Activated CD4-positive, alpha-beta T cell treated with anti-CD3 and anti-CD28 coated beads, Interleukin-2, amount 10 ng/mL, durations not matched to agents 24 days and 14 days (primary cell): ENCODE measurements around the gene TRPC5OS. TPM values are rescaled to one million over a fixed set of nuclear protein-coding genes. Genes with fewer than 3 reads are reported as not detected.
A peak's percentile ranks its signal among the peaks of the same experiment; 100 is the strongest.

Experiments used
- DNase-seq: peaks from one replicate; pipeline ENCODE4 v3.0.0; 2022
- H3K27ac Mint-ChIP-seq: one replicate; pipeline ENCODE4 v1.8.0; 2022; ENCODE audit warnings: mild to moderate bottlenecking, mixed read lengths
- H3K27me3 Mint-ChIP-seq: one replicate; pipeline ENCODE4 v1.8.0; 2022; ENCODE audit warnings: mixed read lengths
- H3K36me3 Mint-ChIP-seq: one replicate; pipeline ENCODE4 v1.8.0; 2022; ENCODE audit warnings: low read depth, mild to moderate bottlenecking, mixed read lengths
- H3K4me1 Mint-ChIP-seq: one replicate; pipeline ENCODE4 v1.8.0; 2021; ENCODE audit warnings: mixed read lengths
- H3K4me3 Mint-ChIP-seq: one replicate; pipeline ENCODE4 v1.8.0; 2022; ENCODE audit warnings: mild to moderate bottlenecking, moderate library complexity, mixed read lengths
- H3K9me3 Mint-ChIP-seq: one replicate; pipeline ENCODE4 v1.8.0; 2021; ENCODE audit warnings: mixed read lengths
- intact Hi-C: fragments of 100-400 bp; cut with micrococcal nuclease; formaldehyde crosslinking; loops from one replicate; pipeline ENCODE4 v1.15.1; 2023
- total RNA-seq: library from RNA; stranded (reverse); gene quantifications from 2 replicates; pipeline ENCODE4 v1.2.3, GENCODE V29; 2022

The TRPC5OS gene
- total RNA-seq, 1 donor from 2014 or later = not detected

DNA sequence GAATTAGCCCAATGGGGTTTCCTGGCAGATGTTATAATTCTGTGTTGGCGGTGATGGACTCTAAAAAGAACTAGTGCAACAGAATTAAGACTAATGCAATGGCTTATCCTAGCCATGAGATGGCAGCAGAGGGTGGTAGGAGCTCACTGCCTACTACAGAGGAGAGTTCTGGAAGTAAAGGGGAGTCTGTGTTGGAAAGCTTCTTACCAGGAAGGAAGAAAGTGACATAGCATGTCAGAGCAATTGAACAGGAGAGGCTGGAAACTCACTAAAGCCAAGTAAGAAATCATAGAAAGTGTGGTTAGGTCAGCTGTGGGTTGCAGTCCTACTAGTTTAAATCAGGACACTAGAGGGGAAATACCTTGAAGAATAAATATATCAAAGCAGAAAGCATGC lies 6.3 kb upstream of the TRPC5OS start:
- Mint-ChIP-seq H3K27ac (no peak overlapping the region), H3K27me3 (no peaks in the 10 kb centered on the region), H3K36me3 (no peaks in the 10 kb centered on the region), H3K4me3 (no peak overlapping the region), H3K9me3 (no peaks in the 10 kb centered on the region), H3K4me1 (peaks cover 3% of the 10 kb centered on the region)
- DNase-seq = peak; percentile 65
- intact Hi-C loops = loop anchor here (5.0 kb wide), 1 partner anchor 773 kb away; no protein-coding TSS in a partner anchor

GRCh38 chrX:111874241-111874640 lies 1.7 kb upstream of the TRPC5OS start:
- no peak overlapping the region for H3K4me3 Mint-ChIP-seq
- no peaks in the 10 kb centered on the region for H3K4me1 Mint-ChIP-seq
- intact Hi-C loops = no loop called here
- H3K36me3 Mint-ChIP-seq = no peaks in the 10 kb centered on the region
- DNase-seq = no peak
- no peaks in the 10 kb centered on the region for H3K9me3 Mint-ChIP-seq
- H3K27ac Mint-ChIP-seq = no peak overlapping the region
- peaks cover 1% of the 10 kb centered on the region for H3K27me3 Mint-ChIP-seq

- Mint-ChIP-seq H3K36me3 (no peaks in the 10 kb centered on the region), H3K9me3 (no peaks in the 10 kb centered on the region), H3K4me1 (no peaks in the 10 kb centered on the region), H3K4me3 (no peak overlapping the region), H3K27ac (no peak overlapping the region), H3K27me3 (peaks cover 1% of the 10 kb centered on the region)
- intact Hi-C loops = no loop called here
- no peak for DNase-seq
Measured at GRCh38 chrX:111876646-111877045, 665 bp downstream of the TRPC5OS start.

DNA sequence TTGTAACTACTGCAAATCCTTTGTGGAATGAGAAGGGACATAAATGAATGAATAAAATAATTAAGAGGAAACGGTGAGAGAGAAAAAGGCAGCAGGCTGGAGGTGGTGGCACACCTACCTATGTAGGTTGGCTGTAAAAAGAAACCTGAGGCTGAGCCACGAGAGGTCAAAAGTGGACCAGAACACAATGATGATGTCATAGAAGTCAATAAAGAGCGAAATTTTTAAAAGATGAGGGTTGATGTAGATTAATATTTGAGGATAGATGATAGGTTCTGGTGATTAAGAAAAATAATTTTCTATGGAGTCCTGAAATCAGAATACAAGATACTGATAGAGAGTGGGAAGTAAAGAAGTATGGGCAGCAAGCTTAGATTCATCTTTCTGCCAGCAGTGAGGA lies 1.7 kb downstream of the TRPC5OS start:
- DNase-seq = no peak
- no peak overlapping the region for H3K4me3 Mint-ChIP-seq
- peaks cover 1% of the 10 kb centered on the region for H3K27me3 Mint-ChIP-seq
- H3K9me3 Mint-ChIP-seq = no peaks in the 10 kb centered on the region
- no peaks in the 10 kb centered on the region for H3K36me3 Mint-ChIP-seq
- no peak overlapping the region for H3K27ac Mint-ChIP-seq
- H3K4me1 Mint-ChIP-seq = no peaks in the 10 kb centered on the region
- intact Hi-C loops = no loop called here

- Mint-ChIP-seq H3K4me1 (no peaks in the 10 kb centered on the region), H3K27ac (no peak overlapping the region), H3K9me3 (no peaks in the 10 kb centered on the region), H3K36me3 (no peaks in the 10 kb centered on the region), H3K4me3 (no peak overlapping the region), H3K27me3 (no peaks in the 10 kb centered on the region)
- intact Hi-C loops = no loop called here
- DNase-seq = no peak
Measured at GRCh38 chrX:111880735-111881134, 4.8 kb downstream of the TRPC5OS start.

DNA sequence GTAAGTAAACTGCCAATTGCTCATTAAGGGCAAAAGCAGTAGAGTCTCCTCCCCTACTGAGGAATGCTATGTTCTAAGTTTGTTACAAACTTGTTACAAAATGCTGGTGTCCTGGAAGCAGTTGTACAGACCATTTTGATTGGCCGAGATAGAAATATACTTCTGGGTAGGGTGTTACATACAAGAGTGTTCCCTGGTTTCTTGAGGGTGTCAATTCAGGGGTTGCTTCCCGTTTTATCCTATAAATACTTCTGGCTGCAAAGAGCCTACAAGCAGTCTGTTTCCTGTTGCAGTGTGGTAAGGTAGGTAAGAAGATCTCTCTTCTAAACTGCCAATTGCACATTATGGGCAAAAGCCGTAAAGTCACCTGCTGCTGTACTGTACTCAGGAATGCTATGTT lies 5.7 kb downstream of the TRPC5OS start:
- DNase-seq = no peak
- no peaks in the 10 kb centered on the region for H3K27me3 Mint-ChIP-seq
- intact Hi-C loops = no loop called here
- no peaks in the 10 kb centered on the region for H3K36me3 Mint-ChIP-seq
- no peaks in the 10 kb centered on the region for H3K9me3 Mint-ChIP-seq
- no peak overlapping the region for H3K4me3 Mint-ChIP-seq
- H3K27ac Mint-ChIP-seq = no peak overlapping the region
- no peaks in the 10 kb centered on the region for H3K4me1 Mint-ChIP-seq

- intact Hi-C loops = no loop called here
- Mint-ChIP-seq H3K27ac (no peak overlapping the region), H3K4me3 (no peak overlapping the region), H3K27me3 (no peaks in the 10 kb centered on the region), H3K36me3 (no peaks in the 10 kb centered on the region), H3K9me3 (no peaks in the 10 kb centered on the region), H3K4me1 (no peaks in the 10 kb centered on the region)
- DNase-seq = no peak
Measured at GRCh38 chrX:111886678-111887077, 10.7 kb downstream of the TRPC5OS start.

DNA sequence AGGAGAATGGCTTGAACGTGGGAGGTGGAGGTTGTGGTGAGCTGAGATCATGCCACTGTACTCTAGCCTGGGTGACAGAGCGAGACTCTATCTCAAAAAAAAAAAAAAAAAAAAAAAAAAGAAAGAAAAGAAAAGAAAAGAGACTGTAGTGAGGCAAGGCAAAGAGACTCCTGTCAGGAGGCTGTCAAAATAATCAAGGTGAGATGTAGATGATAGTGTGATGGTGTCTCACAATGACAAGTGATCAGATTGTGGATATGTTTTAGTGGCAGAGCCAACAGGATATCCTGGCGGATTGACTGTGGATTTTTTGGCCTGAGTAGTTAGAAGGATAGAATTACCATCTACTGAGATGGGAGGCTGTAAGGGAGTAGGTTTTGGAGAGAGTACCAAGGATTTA lies 12.6 kb downstream of the TRPC5OS start:
- H3K27ac Mint-ChIP-seq = no peak overlapping the region
- H3K4me3 Mint-ChIP-seq = no peak overlapping the region
- DNase-seq = no peak
- no peaks in the 10 kb centered on the region for H3K36me3 Mint-ChIP-seq
- H3K4me1 Mint-ChIP-seq = no peaks in the 10 kb centered on the region
- H3K27me3 Mint-ChIP-seq = no peaks in the 10 kb centered on the region
- intact Hi-C loops = no loop called here
- H3K9me3 Mint-ChIP-seq = no peaks in the 10 kb centered on the region

DNA sequence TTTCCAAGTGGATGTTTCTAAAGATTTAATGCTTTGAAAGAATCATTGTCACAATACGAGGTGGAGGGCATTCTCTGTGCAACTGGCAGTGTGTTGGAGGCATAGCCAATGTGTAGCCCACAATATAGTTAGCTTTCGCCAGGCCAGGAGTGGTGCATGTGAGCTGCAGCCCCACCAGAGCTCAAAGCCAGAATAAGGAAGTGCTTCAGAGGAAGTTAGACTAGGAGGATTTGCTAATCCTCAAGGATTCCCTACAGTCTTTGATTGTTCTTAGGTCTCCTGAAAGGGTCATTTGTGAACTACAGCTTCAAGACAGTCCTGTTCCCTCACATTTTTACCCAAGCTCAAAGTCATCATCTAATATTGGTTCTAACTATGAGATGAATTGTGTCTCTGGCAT lies 16.4 kb downstream of the TRPC5OS start:
- H3K4me1 Mint-ChIP-seq = no peaks in the 10 kb centered on the region
- no peak overlapping the region for H3K27ac Mint-ChIP-seq
- no peaks in the 10 kb centered on the region for H3K9me3 Mint-ChIP-seq
- no peak for DNase-seq
- H3K4me3 Mint-ChIP-seq = no peak overlapping the region
- no peaks in the 10 kb centered on the region for H3K36me3 Mint-ChIP-seq
- intact Hi-C loops = no loop called here
- H3K27me3 Mint-ChIP-seq = no peaks in the 10 kb centered on the region

GRCh38 chrX:111896148-111896547 lies 20.2 kb downstream of the TRPC5OS start:
- Mint-ChIP-seq H3K9me3 (no peaks in the 10 kb centered on the region), H3K27ac (no peak overlapping the region), H3K4me3 (no peak overlapping the region), H3K27me3 (no peaks in the 10 kb centered on the region), H3K36me3 (no peaks in the 10 kb centered on the region), H3K4me1 (no peaks in the 10 kb centered on the region)
- intact Hi-C loops = no loop called here
- DNase-seq = no peak

- H3K27me3 Mint-ChIP-seq = no peaks in the 10 kb centered on the region
- H3K9me3 Mint-ChIP-seq = no peaks in the 10 kb centered on the region
Measured at GRCh38 chrX:111914398-111915090, 38.6 kb downstream of the TRPC5OS start.

DNA sequence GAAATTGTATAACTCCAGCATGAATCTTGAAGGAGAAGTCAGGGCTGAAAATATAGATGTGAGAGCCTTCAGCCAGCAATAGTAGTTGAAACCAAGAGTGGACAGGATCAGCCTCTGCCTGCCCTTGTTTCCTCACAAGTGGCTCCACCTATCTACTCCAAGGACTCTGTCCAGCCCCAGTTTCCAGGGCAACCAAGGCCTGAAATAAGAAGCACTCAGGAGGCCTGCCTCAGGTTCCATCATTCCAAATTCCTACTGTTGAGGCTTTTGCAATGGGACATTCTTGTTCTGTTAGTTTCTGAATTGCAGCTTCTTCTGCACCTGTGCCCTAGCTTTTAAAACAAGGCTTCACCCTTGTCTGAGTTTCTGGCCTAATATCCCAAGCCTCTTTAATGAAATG lies 41.6 kb downstream of the TRPC5OS start:
- H3K27me3 Mint-ChIP-seq = no peaks in the 10 kb centered on the region
- DNase-seq = no peak
- intact Hi-C loops = no loop called here
- no peaks in the 10 kb centered on the region for H3K36me3 Mint-ChIP-seq
- no peaks in the 10 kb centered on the region for H3K4me1 Mint-ChIP-seq
- H3K27ac Mint-ChIP-seq = no peak overlapping the region
- no peak overlapping the region for H3K4me3 Mint-ChIP-seq
- no peaks in the 10 kb centered on the region for H3K9me3 Mint-ChIP-seq

More at GRCh38 chrX:111914398-111915090, 38.6 kb downstream of the TRPC5OS start:
- no peak overlapping the region for H3K27ac Mint-ChIP-seq
- intact Hi-C loops = no loop called here
- no peaks in the 10 kb centered on the region for H3K4me1 Mint-ChIP-seq
- no peak for DNase-seq
- H3K4me3 Mint-ChIP-seq = no peak overlapping the region
- H3K36me3 Mint-ChIP-seq = no peaks in the 10 kb centered on the region

- no peak overlapping the region for H3K4me3 Mint-ChIP-seq
- DNase-seq = no peak
- H3K27me3 Mint-ChIP-seq = no peaks in the 10 kb centered on the region
- H3K4me1 Mint-ChIP-seq = no peaks in the 10 kb centered on the region
- H3K36me3 Mint-ChIP-seq = no peaks in the 10 kb centered on the region
- no peaks in the 10 kb centered on the region for H3K9me3 Mint-ChIP-seq
- intact Hi-C loops = no loop called here
- H3K27ac Mint-ChIP-seq = no peak overlapping the region
Measured at GRCh38 chrX:111928456-111928855, 52.5 kb downstream of the TRPC5OS start.
